Cardiac fibroblast (primary cell): Measurements from ENCODE around the gene LITAFD.
"Not testable (repeated sequence)": the region's sequence is repeated elsewhere in the genome, so short reads cannot be mapped to it uniquely, and the experiment has no call there.

Source experiments
- DNase-seq, 2 donors: peaks; one replicate each; pipeline versions ENCODE4 v3.0.0 to v3.0.0-alpha.2; 2010; ENCODE audit warnings: low read depth in 2 of 2
- H3K4me3 ChIP-seq, 2 donors: replicated peaks in 1 of 2; 1 replicate in 1 of 2; 2 replicates in 1 of 2; pipeline ENCODE4 v1.5.1; 2011; ENCODE audit warnings: low read depth in 2 of 2, low read length in 2 of 2, mild to moderate bottlenecking in 2 of 2, moderate library complexity in 1 of 2
- CTCF ChIP-seq: IDR thresholded peaks from one replicate; pipeline ENCODE4 v1.5.1; 2011; ENCODE audit warnings: low read depth, mild to moderate bottlenecking, low read length, inconsistent platforms

Gene LITAFD

GRCh38 chr16:8914098-8914497 is 31.9 kb downstream of the LITAFD start:
- no peak for TF ChIP-seq CTCF
- no peak overlapping the region for H3K4me3 ChIP-seq

GRCh38 chr16:8915722-8916301 is 33.7 kb downstream of the LITAFD start:
- TF ChIP-seq CTCF, result no peak
- DNase-seq, result no peak
- no peak overlapping the region for H3K4me3 ChIP-seq

More at GRCh38 chr16:8914098-8914497, 31.9 kb downstream of the LITAFD start:
- DNase-seq, result no peak

GRCh38 chr16:8916541-8917225 is 34.5 kb downstream of the LITAFD start:
- no peak overlapping the region for H3K4me3 ChIP-seq
- TF ChIP-seq CTCF, result no peak
- DNase-seq, result no peak

- H3K4me3 ChIP-seq, DNase-seq: not testable (repeated sequence)
These were observed 35.2 kb downstream of the LITAFD start for GRCh38 chr16:8917336-8917735.

GRCh38 chr16:8919089-8919933 is 37.2 kb downstream of the LITAFD start:
- H3K4me3 ChIP-seq, result no peak overlapping the region
- no peak for TF ChIP-seq CTCF
- no peak for DNase-seq

GRCh38 chr16:8919934-8920462 is 37.8 kb downstream of the LITAFD start:
- DNase-seq, result no peak
- TF ChIP-seq CTCF, result no peak
- no peak overlapping the region for H3K4me3 ChIP-seq
